Stomach smooth muscle (tissue), 2 donors: ENCODE measurements around the gene STKLD1.
"Not testable (repeated sequence)": the region's sequence is repeated elsewhere in the genome, so short reads cannot be mapped to it uniquely, and the experiment has no call there.

Source experiments
- H3K27ac ChIP-seq: one replicate; pipeline ENCODE4 v1.7.0; 2013; ENCODE audit warnings: mild to moderate bottlenecking, low read length, inconsistent platforms
- H3K27me3 ChIP-seq, 2 donors: one replicate each; pipeline ENCODE4 v1.7.0; 2013; ENCODE audit warnings: low read length in 2 of 2; ENCODE audit not compliant: insufficient read depth in 2 of 2, control insufficient read depth in 1 of 2
- H3K36me3 ChIP-seq, 2 donors: one replicate each; pipeline ENCODE4 v1.7.0; 2013; ENCODE audit warnings: low read length in 2 of 2; ENCODE audit not compliant: control insufficient read depth in 2 of 2, insufficient read depth in 2 of 2
- H3K4me1 ChIP-seq: one replicate; pipeline ENCODE4 v1.7.0; 2013; ENCODE audit warnings: low read length; ENCODE audit not compliant: control insufficient read depth, insufficient read depth
- H3K4me3 ChIP-seq, 2 donors: one replicate each; pipeline ENCODE4 v1.7.0; 2013; ENCODE audit warnings: low read length in 2 of 2
- H3K9ac ChIP-seq, 2 donors: one replicate each; pipeline ENCODE4 v1.7.0; 2013; ENCODE audit warnings: low read length in 2 of 2, mild to moderate bottlenecking in 1 of 2
- H3K9me3 ChIP-seq, 2 donors: one replicate each; pipeline ENCODE4 v1.7.0; 2013; ENCODE audit warnings: low read length in 2 of 2; ENCODE audit not compliant: control insufficient read depth in 2 of 2
- donor health status: healthy.
- donor health status: Pancreatic carcinoma.

Gene STKLD1

DNA sequence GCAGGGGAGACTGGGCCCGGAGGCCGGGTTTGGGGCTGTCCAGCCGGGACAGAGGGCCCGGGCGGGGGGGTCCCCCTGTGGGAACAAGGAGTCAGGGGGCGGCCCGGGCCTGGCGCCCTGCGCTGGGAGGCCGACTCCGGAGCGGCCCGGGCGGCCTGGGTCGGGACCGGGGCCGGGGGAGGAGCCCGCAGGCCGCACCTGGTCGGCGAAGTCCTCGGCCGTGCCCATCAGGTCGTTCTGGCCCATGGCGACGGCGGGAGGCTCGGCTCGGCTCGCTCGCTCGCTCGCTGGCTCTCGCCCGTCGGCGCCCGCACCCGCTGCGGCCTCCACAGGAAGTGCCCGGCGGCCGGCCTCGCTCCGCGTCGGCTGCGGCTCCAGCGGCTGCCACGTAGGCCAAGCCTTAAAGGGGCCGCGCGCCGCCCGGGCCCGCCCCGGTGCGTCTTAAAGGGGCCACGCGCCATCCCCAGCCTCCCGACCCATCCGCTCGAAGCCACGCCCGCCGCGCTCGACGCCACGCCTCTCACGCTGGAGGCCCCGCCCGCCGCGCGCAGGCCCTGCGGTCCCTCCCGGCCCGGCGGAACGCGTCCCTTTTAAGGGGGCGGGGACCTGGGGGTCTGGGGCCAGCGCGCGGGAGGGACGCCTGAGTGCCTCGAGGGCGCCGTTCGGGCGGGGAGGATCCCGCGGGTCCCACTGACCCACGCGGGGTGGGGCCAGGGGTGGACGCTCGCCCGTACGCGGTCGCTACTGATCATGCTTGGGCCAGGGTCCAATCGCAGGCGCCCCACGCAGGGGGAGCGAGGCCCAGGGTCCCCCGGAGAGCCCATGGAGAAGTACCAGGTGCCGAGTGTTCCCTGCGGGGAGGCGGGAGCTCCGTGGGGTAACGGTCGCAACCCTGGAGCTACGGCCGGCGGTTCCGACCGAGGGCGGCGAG is at the start of gene STKLD1, which contains the start of gene SURF4:
Gene STKLD1 (plus strand): TSS at position 643 of the 931 bp plus-strand sequence. CDS start 108 bp downstream, at position 751.
Gene SURF4 (minus strand): TSS at position 337 of the 931 bp plus-strand sequence. CDS start 91 bp downstream, at position 246.
- Histone ChIP-seq H3K36me3 (peaks cover 5 to 7% of the 10 kb centered on the region in 2 donors), H3K9ac (peak within 1 kb of the TSS; percentile 86 to 89), H3K4me1 (peaks cover 38% of the 10 kb centered on the region), H3K9me3 (peaks cover 0 to 4% of the 10 kb centered on the region in 2 donors), H3K4me3 (peak within 1 kb of the TSS; percentile 82 to 84), H3K27me3 (no peaks in the 10 kb centered on the region), H3K27ac (peak within 1 kb of the TSS; percentile 62)

DNA sequence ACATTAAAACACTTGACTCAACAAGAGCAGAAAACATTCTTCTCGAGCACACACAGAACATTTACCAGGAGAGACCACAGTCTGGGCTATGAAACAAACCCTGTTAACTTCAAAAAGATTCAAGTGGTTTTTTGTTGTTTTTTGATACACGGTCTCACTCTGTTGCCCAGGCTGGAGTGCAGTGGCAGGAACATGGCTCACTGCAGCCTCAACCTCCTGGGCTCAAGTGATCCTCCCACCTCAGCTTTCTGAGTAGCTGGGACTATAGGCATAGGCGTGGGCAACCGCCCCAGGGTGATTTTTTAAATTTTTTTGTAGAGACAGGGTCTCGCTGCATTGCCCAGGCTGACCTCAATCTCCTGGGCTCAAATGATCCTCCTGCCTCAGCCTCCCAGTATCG is 49.1 kb upstream of the STKLD1 start:
- not testable (repeated sequence) for H3K27ac ChIP-seq, H3K4me1 ChIP-seq, H3K27me3 ChIP-seq, H3K9ac ChIP-seq, H3K9me3 ChIP-seq, H3K4me3 ChIP-seq
- peaks cover 10 to 12% of the 10 kb centered on the region in 2 donors for H3K36me3 ChIP-seq

DNA sequence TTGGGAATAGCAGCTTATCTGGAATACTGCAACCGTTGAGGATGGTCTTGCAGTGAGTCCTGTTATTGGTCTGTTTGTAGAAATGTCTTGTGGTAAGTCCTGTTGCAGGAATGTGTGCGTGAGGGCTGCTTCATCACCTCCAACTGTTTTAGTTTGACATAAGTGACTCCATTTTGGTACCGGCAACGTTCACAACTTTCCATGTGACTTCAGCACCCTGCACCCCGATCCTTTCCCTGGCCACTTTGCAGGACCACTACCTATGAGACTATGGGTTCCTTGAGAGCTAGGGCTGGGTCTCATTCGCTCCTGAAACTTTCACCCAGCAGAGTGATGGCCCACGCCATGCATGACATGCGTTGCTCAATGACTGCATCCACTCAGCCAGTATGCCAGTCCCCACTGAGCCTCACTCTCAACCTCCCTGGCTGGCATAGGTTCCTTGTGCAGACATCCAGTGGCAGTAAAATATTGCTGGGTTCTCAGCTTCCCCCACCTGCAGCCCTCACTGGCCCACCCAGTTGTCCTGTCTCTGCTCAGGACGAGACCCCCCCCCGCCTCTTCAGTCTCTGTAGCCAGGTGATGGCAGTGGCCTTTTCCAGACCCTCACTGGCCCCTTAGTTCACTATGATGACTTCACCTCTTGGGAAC is 48.2 kb upstream of the STKLD1 start:
- Histone ChIP-seq H3K4me1 (no peaks in the 10 kb centered on the region), H3K27me3 (no peaks in the 10 kb centered on the region), H3K9ac (no peak overlapping the region), H3K9me3 (no peaks in the 10 kb centered on the region), H3K36me3 (peaks cover 16 to 19% of the 10 kb centered on the region in 2 donors), H3K27ac (no peak overlapping the region), H3K4me3 (no peak overlapping the region)

DNA sequence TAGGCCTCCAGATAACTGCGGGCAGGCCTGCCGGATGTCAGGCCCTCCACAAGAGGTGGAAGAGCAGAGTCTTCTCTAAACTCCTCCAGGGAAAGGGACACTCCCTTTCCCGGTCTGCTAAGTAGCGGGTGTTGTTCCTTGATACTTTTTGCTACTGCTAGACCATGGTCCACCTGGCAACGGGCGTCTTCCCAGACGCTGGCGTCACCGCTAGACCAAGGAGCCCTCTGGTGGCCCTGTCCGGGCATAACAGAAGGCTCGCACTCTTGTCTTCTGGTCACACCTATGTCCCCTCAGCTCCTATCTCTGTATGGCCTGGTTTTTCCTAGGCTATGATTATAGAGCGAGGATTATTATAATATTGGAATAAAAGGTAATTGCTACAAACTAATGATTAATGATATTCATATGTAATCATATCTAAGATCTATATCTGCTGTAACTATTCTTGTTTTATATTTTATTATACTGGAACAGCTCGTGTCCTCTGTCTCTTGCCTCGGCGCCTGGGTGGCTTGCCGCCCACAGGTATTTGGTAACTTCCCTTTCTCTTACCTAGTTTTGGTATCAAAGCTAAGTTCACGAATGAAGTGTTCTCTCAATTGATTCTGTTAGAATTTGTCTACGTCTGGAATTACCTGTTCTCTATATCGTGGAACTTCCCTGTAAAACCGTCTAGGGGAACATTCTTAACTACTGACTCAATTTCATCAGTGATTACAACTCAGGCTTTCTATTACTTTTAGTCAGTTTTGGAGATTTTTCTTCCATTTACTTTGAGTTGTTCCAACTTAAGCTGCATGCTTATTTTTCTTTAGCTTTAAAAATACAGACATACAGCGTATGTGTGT is 46.6 kb upstream of the STKLD1 start:
- H3K27me3 ChIP-seq, H3K4me1 ChIP-seq, H3K27ac ChIP-seq, H3K4me3 ChIP-seq, H3K9me3 ChIP-seq, H3K9ac ChIP-seq: not testable (repeated sequence)
- H3K36me3 ChIP-seq, result peaks cover 32 to 34% of the 10 kb centered on the region in 2 donors

GRCh38 chr9:133331221-133331620 is 44.9 kb upstream of the STKLD1 start:
- Histone ChIP-seq H3K27me3 (no peaks in the 10 kb centered on the region), H3K9ac (no peak overlapping the region), H3K36me3 (peaks cover 33 to 35% of the 10 kb centered on the region in 2 donors), H3K9me3 (no peaks in the 10 kb centered on the region), H3K27ac (no peak overlapping the region), H3K4me1 (peaks cover 19% of the 10 kb centered on the region), H3K4me3 (no peak overlapping the region)

- peaks cover 33 to 35% of the 10 kb centered on the region in 2 donors for H3K36me3 ChIP-seq
Measured at GRCh38 chr9:133331641-133332380, 44.4 kb upstream of the STKLD1 start.

GRCh38 chr9:133332381-133332730 is 43.8 kb upstream of the STKLD1 start:
- H3K27me3 ChIP-seq, result no peaks in the 10 kb centered on the region
- H3K36me3 ChIP-seq, result peaks cover 33 to 35% of the 10 kb centered on the region in 2 donors
- no peak overlapping the region for H3K27ac ChIP-seq
- H3K4me1 ChIP-seq, result peaks cover 23% of the 10 kb centered on the region
- H3K9ac ChIP-seq, result no peak overlapping the region
- no peaks in the 10 kb centered on the region for H3K9me3 ChIP-seq
- no peak overlapping the region for H3K4me3 ChIP-seq

More at GRCh38 chr9:133331641-133332380, 44.4 kb upstream of the STKLD1 start:
- Histone ChIP-seq H3K9me3 (no peaks in the 10 kb centered on the region), H3K4me3 (no peak overlapping the region), H3K4me1 (peaks cover 23% of the 10 kb centered on the region), H3K27ac (no peak overlapping the region), H3K27me3 (no peaks in the 10 kb centered on the region), H3K9ac (no peak overlapping the region)

DNA sequence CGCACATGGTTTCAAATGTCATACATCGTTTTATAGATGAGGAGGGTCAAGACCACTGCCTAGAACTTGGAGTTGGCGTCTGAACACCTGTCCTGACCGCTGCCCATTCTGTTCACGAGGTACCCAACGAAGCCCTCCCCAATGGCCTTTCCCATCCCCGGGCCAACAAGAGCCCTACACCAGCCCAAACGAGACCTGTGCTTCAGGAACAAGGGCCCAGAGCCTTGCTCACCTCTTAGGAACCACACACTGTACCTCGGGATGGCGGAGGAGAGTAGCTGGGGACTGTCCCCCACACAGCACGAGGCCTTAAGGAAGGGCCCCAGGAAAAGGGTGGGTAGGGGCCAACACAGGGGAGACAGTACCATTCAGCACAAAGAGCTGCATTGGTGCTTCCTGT is 43.2 kb upstream of the STKLD1 start:
- peaks cover 23% of the 10 kb centered on the region for H3K4me1 ChIP-seq

GRCh38 chr9:133333566-133333965 is 42.6 kb upstream of the STKLD1 start:
- Histone ChIP-seq H3K4me1 (peaks cover 23% of the 10 kb centered on the region), H3K36me3 (peaks cover 33 to 35% of the 10 kb centered on the region in 2 donors), H3K27ac (no peak overlapping the region), H3K9me3 (no peaks in the 10 kb centered on the region), H3K27me3 (no peaks in the 10 kb centered on the region), H3K4me3 (no peak overlapping the region), H3K9ac (no peak overlapping the region)

More for the DNA sequence above, 43.2 kb upstream of the STKLD1 start:
- no peaks in the 10 kb centered on the region for H3K9me3 ChIP-seq
- H3K27ac ChIP-seq, result no peak overlapping the region
- H3K4me3 ChIP-seq, result no peak overlapping the region
- no peak overlapping the region for H3K9ac ChIP-seq
- H3K27me3 ChIP-seq, result no peaks in the 10 kb centered on the region
- peaks cover 33 to 35% of the 10 kb centered on the region in 2 donors for H3K36me3 ChIP-seq

- no peaks in the 10 kb centered on the region for H3K9me3 ChIP-seq
- peaks cover 35 to 39% of the 10 kb centered on the region in 2 donors for H3K36me3 ChIP-seq
- no peak overlapping the region for H3K27ac ChIP-seq
- no peaks in the 10 kb centered on the region for H3K27me3 ChIP-seq
- peak overlapping the region in 1 of 2 donors; percentile 93 for H3K4me3 ChIP-seq
- peaks cover 23% of the 10 kb centered on the region for H3K4me1 ChIP-seq
- H3K9ac ChIP-seq, result no peak overlapping the region
Measured at GRCh38 chr9:133334161-133334560, 42.0 kb upstream of the STKLD1 start.
